H1 (cell line): Measurements from ENCODE around the gene TMEM18. TPM values are rescaled to one million over a fixed set of nuclear protein-coding genes. Genes with fewer than 3 reads are reported as not detected.

Experiments used
- CTCF ChIA-PET: fragments of 300-600 bp; sonication (Branson Sonifier 250); formaldehyde crosslinking; loops from one replicate; lab custom pipeline; 2021; ENCODE audit not compliant: partially characterized antibody; lab: Charles Lee
- POLR2A ChIA-PET: fragments of 300-600 bp; sonication (Branson Sonifier 250); formaldehyde crosslinking; loops from one replicate; lab custom pipeline; 2021; ENCODE audit warnings: inconsistent platforms; ENCODE audit not compliant: partially characterized antibody; lab: Charles Lee
- DNase-seq, 2 experiments: peaks; one replicate each; pipeline versions ENCODE4 v3.0.0 to v3.0.0-alpha.2; 2010 to 2022; ENCODE audit warnings: low spot score in 2 of 2, low read depth in 1 of 2, mixed read lengths in 1 of 2
- FAIRE-seq: peaks from 2 replicates; lab custom pipeline; 2011; peaks lifted over from hg19 to GRCh38; lab: Jason Lieb, UNC
- H2AFZ ChIP-seq: 2 replicates; pipeline ENCODE4 v1.8.1; 2012; ENCODE audit warnings: low read length, inconsistent platforms
- H2AK5ac ChIP-seq: 2 replicates; pipeline ENCODE4 v1.6.1; 2013; ENCODE audit warnings: low read depth, low read length
- H2BK120ac ChIP-seq: replicated peaks from 2 replicates; pipeline ENCODE3; 2013; ENCODE audit warnings: low read depth, low read length, inconsistent platforms
- H2BK12ac ChIP-seq: 2 replicates; pipeline ENCODE4 v1.6.1; 2013; ENCODE audit warnings: low read depth, low read length
- H2BK15ac ChIP-seq: 2 replicates; pipeline ENCODE4 v1.6.1; 2013; ENCODE audit warnings: low read length
- H2BK20ac ChIP-seq: 2 replicates; pipeline ENCODE4 v1.6.1; 2013; ENCODE audit warnings: low read length
- H2BK5ac ChIP-seq: 2 replicates; pipeline ENCODE4 v1.6.1; 2013; ENCODE audit warnings: low read depth, low read length
- H3K14ac ChIP-seq: 2 replicates; pipeline ENCODE4 v1.6.1; 2013; ENCODE audit warnings: inconsistent platforms; ENCODE audit not compliant: insufficient read length
- H3K18ac ChIP-seq: 2 replicates; pipeline ENCODE4 v1.6.1; 2013; ENCODE audit warnings: low read length; ENCODE audit errors: extremely low read depth
- H3K23ac ChIP-seq: 2 replicates; pipeline ENCODE4 v1.6.1; 2013; ENCODE audit warnings: inconsistent platforms; ENCODE audit not compliant: insufficient read length
- H3K23me2 ChIP-seq: 2 replicates; pipeline ENCODE4 v1.6.1; 2013; ENCODE audit warnings: low read depth, low read length
- H3K27ac ChIP-seq: 2 replicates; pipeline ENCODE4 v1.6.1; 2011; ENCODE audit warnings: low read depth, low read length, inconsistent platforms
- H3K27me3 ChIP-seq, 4 experiments: replicated peaks in 1 of 4; 1 replicate in 1 of 4; 2 replicates in 3 of 4; pipeline versions ENCODE4 v1.6.1 to v1.8.1; 2011 to 2013; ENCODE audit warnings: low read length in 3 of 4, mild to moderate bottlenecking in 3 of 4, inconsistent platforms in 2 of 4, mixed read lengths in 2 of 4, moderate library complexity in 1 of 4; ENCODE audit not compliant: control insufficient read depth in 3 of 4, insufficient read depth in 3 of 4; ENCODE audit errors: extremely low read depth in 1 of 4
- H3K36me3 ChIP-seq, 4 experiments: 2 replicates each; pipeline versions ENCODE4 v1.6.1 to v1.8.1; 2011 to 2013; ENCODE audit warnings: mild to moderate bottlenecking in 4 of 4, low read length in 3 of 4, moderate library complexity in 2 of 4, control low read depth in 1 of 4, inconsistent platforms in 1 of 4; ENCODE audit not compliant: insufficient read depth in 4 of 4, control insufficient read depth in 2 of 4
- H3K4ac ChIP-seq: replicated peaks from 2 replicates; pipeline ENCODE3; 2013; ENCODE audit warnings: low read length, low read depth, mixed read lengths, inconsistent platforms; ENCODE audit not compliant: insufficient read length
- H3K4me1 ChIP-seq, 4 experiments: replicated peaks in 1 of 4; 1 replicate in 1 of 4; 2 replicates in 3 of 4; pipeline versions ENCODE4 v1.6.1 to v1.8.1; 2011 to 2013; ENCODE audit warnings: low read length in 3 of 4, inconsistent platforms in 2 of 4, mixed read lengths in 1 of 4; ENCODE audit not compliant: insufficient read depth in 4 of 4, control insufficient read depth in 3 of 4
- H3K4me2 ChIP-seq, 2 experiments: 2 replicates each; pipeline versions ENCODE4 v1.6.1 to v1.8.1; 2011 to 2013; ENCODE audit warnings: low read depth in 2 of 2, low read length in 2 of 2, control low read depth in 1 of 2, inconsistent platforms in 1 of 2, mild to moderate bottlenecking in 1 of 2; ENCODE audit not compliant: insufficient read depth in 1 of 2
- H3K4me3 ChIP-seq, 4 experiments: fragments of 200-600, 300-600 bp in 1 of 4; sonication (generic), shearing (Covaris generic), sonication (Bioruptor Twin) in 1 of 4; 2 replicates each; pipeline versions ENCODE4 v1.5.1 to v1.8.1; 2011 to 2016; ENCODE audit warnings: low read length in 4 of 4, low read depth in 3 of 4, control low read depth in 2 of 4, inconsistent platforms in 2 of 4, mild to moderate bottlenecking in 2 of 4, mixed read lengths in 1 of 4, moderate library complexity in 1 of 4; ENCODE audit not compliant: insufficient read depth in 2 of 4; ENCODE audit errors: extremely low read depth in 1 of 4
- H3K56ac ChIP-seq: replicated peaks from 2 replicates; pipeline ENCODE3; 2013; ENCODE audit warnings: low read depth, mild to moderate bottlenecking, mixed read lengths, low read length, inconsistent platforms; ENCODE audit not compliant: insufficient read length
- H3K79me1 ChIP-seq: 2 replicates; pipeline ENCODE4 v1.6.1; 2013; ENCODE audit warnings: low read depth, low read length, control low read depth
- H3K79me2 ChIP-seq, 2 experiments: 2 replicates each; pipeline versions ENCODE4 v1.6.1 to v1.8.1; 2012 to 2013; ENCODE audit warnings: low read length in 2 of 2, mild to moderate bottlenecking in 2 of 2, inconsistent platforms in 1 of 2; ENCODE audit not compliant: insufficient read depth in 2 of 2, control insufficient read depth in 1 of 2
- H3K9ac ChIP-seq, 4 experiments: replicated peaks in 1 of 4; 1 replicate in 1 of 4; 2 replicates in 3 of 4; pipeline versions ENCODE4 v1.6.1 to v1.8.1; 2011 to 2013; ENCODE audit warnings: low read depth in 3 of 4, low read length in 3 of 4, control low read depth in 2 of 4, mild to moderate bottlenecking in 2 of 4, moderate library complexity in 2 of 4, inconsistent platforms in 1 of 4; ENCODE audit errors: extremely low read depth in 1 of 4
- H3K9me3 ChIP-seq, 2 experiments: 2 replicates each; pipeline versions ENCODE4 v1.6.1 to v1.8.1; 2012 to 2013; ENCODE audit warnings: mild to moderate bottlenecking in 2 of 2, moderate library complexity in 2 of 2, control low read depth in 1 of 2, inconsistent platforms in 1 of 2, low read depth in 1 of 2, low read length in 1 of 2, mixed read lengths in 1 of 2; ENCODE audit not compliant: insufficient read depth in 2 of 2
- H4K20me1 ChIP-seq, 2 experiments: replicated peaks in 1 of 2; 2 replicates each; pipeline versions ENCODE3 to v1.8.1; 2011 to 2013; ENCODE audit warnings: inconsistent platforms in 2 of 2, low read length in 2 of 2, mild to moderate bottlenecking in 1 of 2; ENCODE audit not compliant: insufficient read depth in 2 of 2, control insufficient read depth in 1 of 2
- H4K5ac ChIP-seq: 2 replicates; pipeline ENCODE4 v1.6.1; 2013; ENCODE audit warnings: low read length, low read depth, mixed read lengths, inconsistent platforms; ENCODE audit not compliant: insufficient read length
- H4K8ac ChIP-seq: 2 replicates; pipeline ENCODE4 v1.8.0; 2013; ENCODE audit warnings: mild to moderate bottlenecking, moderate library complexity, low read length, inconsistent platforms; ENCODE audit not compliant: insufficient read depth; ENCODE audit errors: extremely low read depth
- H4K91ac ChIP-seq: replicated peaks from 2 replicates; pipeline ENCODE3; 2013; ENCODE audit warnings: low read length, mixed read lengths, inconsistent platforms; ENCODE audit not compliant: insufficient read length
- BCL11A ChIP-seq, 2 experiments: IDR thresholded peaks; one replicate each; pipeline ENCODE4 v1.6.1; 2011; ENCODE audit warnings: low read depth in 2 of 2, low read length in 2 of 2, mild to moderate bottlenecking in 2 of 2
- BRCA1 ChIP-seq: IDR thresholded peaks from 2 replicates; pipeline ENCODE4 v1.6.1; 2012; ENCODE audit warnings: low read depth, low read length, improper control_type of control experiment
- CHD2 ChIP-seq: IDR thresholded peaks from 2 replicates; pipeline ENCODE4 v1.6.1; 2012; ENCODE audit warnings: low read length, improper control_type of control experiment
- FOSL1 ChIP-seq: IDR thresholded peaks from 2 replicates; pipeline ENCODE4 v1.6.1; 2011; ENCODE audit warnings: mild to moderate bottlenecking, low read depth, low read length, moderate library complexity; ENCODE audit not compliant: insufficient read depth
- JUN ChIP-seq: IDR thresholded peaks from 2 replicates; pipeline ENCODE4 v1.6.1; 2011; ENCODE audit warnings: low read depth, mild to moderate bottlenecking, improper control_type of control experiment, low read length
- POLR2A ChIP-seq, 2 experiments: IDR thresholded peaks; 1 replicate in 1 of 2; 2 replicates in 1 of 2; pipeline ENCODE4 v1.6.1; 2011; ENCODE audit warnings: low read depth in 2 of 2, low read length in 2 of 2, mild to moderate bottlenecking in 2 of 2; ENCODE audit errors: control extremely low read depth in 1 of 2
- RFX5 ChIP-seq: IDR thresholded peaks from 2 replicates; pipeline ENCODE4 v1.6.1; 2011; ENCODE audit warnings: low read depth, low read length, improper control_type of control experiment, borderline replicate concordance
- SP2 ChIP-seq: IDR thresholded peaks from 2 replicates; pipeline ENCODE4 v1.6.1; 2012; ENCODE audit warnings: mild to moderate bottlenecking, low read length, inconsistent platforms
- TEAD4 ChIP-seq: IDR thresholded peaks from 2 replicates; pipeline ENCODE4 v1.6.1; 2012; ENCODE audit warnings: low read depth, low read length, inconsistent platforms, mixed read lengths
- WGBS, 2 experiments: shearing (Covaris generic) in 1 of 2; methylation state at CpG; one replicate each; pipeline versions ENCODE4 v1.1.6 to v1.1.7; 2013 to 2015; ENCODE audit warnings: low lambda C conversion rate in 2 of 2, mixed read lengths in 2 of 2, inconsistent platforms in 1 of 2, low coverage in 1 of 2, missing lambda C conversion rate in 1 of 2; ENCODE audit not compliant: insufficient replicate concordance in 2 of 2, insufficient coverage in 1 of 2, insufficient read length in 1 of 2; ENCODE audit errors: extremely low coverage in 1 of 2, missing lambda C conversion rate in 1 of 2; 5-methylcytosine and 5-hydroxymethylcytosine counted together
- polyA plus RNA-seq, 7 experiments: library from polyadenylated mRNA; depleted of rRNA in 3 of 7; stranded (reverse) in 5 of 7; unstranded in 2 of 7; fragments of >200 nt in 5 of 7; fragments of 200-250 nt in 2 of 7; gene quantifications; 1 replicate in 5 of 7; 2 replicates in 1 of 7; 4 replicates in 1 of 7; pipeline versions ENCODE4 v1.2.1 to v1.2.3, GENCODE V29; 2011 to 2013; ENCODE audit warnings: missing spikeins in 2 of 7, mixed read lengths in 2 of 7
- total RNA-seq: library from RNA; stranded (reverse); fragmentation: NEBNext Ultra II Directional; extraction: Animal tissue kit (Norgen Biotek cat#: 25700); gene quantifications from 2 replicates; pipeline ENCODE4 v1.2.1, GENCODE V29; 2021
- TF ChIP-seq, protein P1 (sequence below): IDR thresholded peaks from 2 replicates; pipeline ENCODE4 v1.6.1; 2012; ENCODE audit warnings: inconsistent platforms
- TF ChIP-seq, protein P2 (sequence below): IDR thresholded peaks from 2 replicates; pipeline ENCODE4 v1.6.1; 2012; ENCODE audit warnings: low read length, inconsistent platforms

TMEM18 gene
- total and polyA plus RNA-seq, 2 of the 8 experiments (the other 6 are each of a cell fraction or from before 2014, with no cell fraction given) = 22.4 to 27.1 TPM

DNA sequence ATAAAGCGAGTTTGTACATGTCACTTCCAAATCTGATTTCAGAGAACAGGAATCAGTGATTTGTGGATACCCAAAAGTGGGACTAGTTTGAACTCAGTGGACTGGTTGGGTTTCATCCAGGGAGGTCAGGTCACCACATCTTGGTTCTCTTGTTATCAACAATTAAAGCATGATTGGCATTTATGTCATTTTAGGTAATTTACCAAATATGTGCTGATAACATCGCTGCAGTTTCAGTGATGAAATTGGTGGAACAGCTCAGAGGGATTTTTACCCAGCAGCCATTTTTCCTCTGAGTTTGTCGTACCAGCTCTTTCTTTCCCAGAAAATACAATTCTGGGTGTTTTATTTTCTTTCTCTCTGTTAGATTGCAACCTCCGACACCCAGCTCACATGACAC lies 33.4 kb downstream of the TMEM18 start:
- Histone ChIP-seq H2BK15ac (no peak overlapping the region), H3K27me3 (no peaks in the 10 kb centered on the region; a peak in 3 of 7 replicates), H3K14ac (no peak overlapping the region), H4K5ac (no peak overlapping the region), H3K36me3 (no peaks in the 10 kb centered on the region), H3K23me2 (no peaks in the 10 kb centered on the region; the same call in 1 of the 2 replicates), H3K4me3 (no peak overlapping the region), H2BK5ac (no peak overlapping the region), H3K9ac (no peak overlapping the region), H3K79me1 (no peaks in the 10 kb centered on the region), H3K9me3 (peaks cover 2 to 5% of the 10 kb centered on the region in 2 experiments; a peak in 3 of 4 replicates), H3K4me1 (no peaks in the 10 kb centered on the region), H3K18ac (no peak overlapping the region), H2BK120ac (no peak overlapping the region), H2BK12ac (no peak overlapping the region), H3K56ac (no peak overlapping the region), H3K4me2 (no peak overlapping the region), H2AFZ (no peak overlapping the region), H4K20me1 (no peaks in the 10 kb centered on the region), H4K8ac (no peak overlapping the region), H2BK20ac (no peak overlapping the region), H3K27ac (no peak overlapping the region), H4K91ac (no peak overlapping the region), H3K4ac (no peak overlapping the region), H3K23ac (no peak overlapping the region), H3K79me2 (no peaks in the 10 kb centered on the region), H2AK5ac (no peak overlapping the region)
- ChIA-PET POLR2A (no interaction called here), CTCF (interaction anchor here (0.6 kb wide), 1 partner anchor 259 kb away, joined by 3 read pairs; no protein-coding TSS in a partner anchor)
- 86% methylated on average over 4 of the region's 4 CpGs; no CpG with 5 or more reads in 1 of the 2 experiments for whole genome bisulfite sequencing, 2 experiments
- no peak for TF ChIP-seq TEAD4
- no peak for TF ChIP-seq FOSL1
- TF ChIP-seq CHD2 = no peak
- TF ChIP-seq BCL11A (IDR thresholded peaks at IDR 0.05; ENCODE audit: low read depth in 2 of 2, low read length in 2 of 2) = no peak
- no peak for TF ChIP-seq RFX5
- TF ChIP-seq, protein P1, sequence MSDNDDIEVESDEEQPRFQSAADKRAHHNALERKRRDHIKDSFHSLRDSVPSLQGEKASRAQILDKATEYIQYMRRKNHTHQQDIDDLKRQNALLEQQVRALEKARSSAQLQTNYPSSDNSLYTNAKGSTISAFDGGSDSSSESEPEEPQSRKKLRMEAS = no peak
- no peak for TF ChIP-seq SP2
- no peak for TF ChIP-seq POLR2A (IDR thresholded peaks at IDR 0.05; ENCODE audit: control extremely low read depth in 1 of 2, low read depth in 2 of 2, low read length in 2 of 2)
- no peak for TF ChIP-seq JUN
- TF ChIP-seq, protein P2, sequence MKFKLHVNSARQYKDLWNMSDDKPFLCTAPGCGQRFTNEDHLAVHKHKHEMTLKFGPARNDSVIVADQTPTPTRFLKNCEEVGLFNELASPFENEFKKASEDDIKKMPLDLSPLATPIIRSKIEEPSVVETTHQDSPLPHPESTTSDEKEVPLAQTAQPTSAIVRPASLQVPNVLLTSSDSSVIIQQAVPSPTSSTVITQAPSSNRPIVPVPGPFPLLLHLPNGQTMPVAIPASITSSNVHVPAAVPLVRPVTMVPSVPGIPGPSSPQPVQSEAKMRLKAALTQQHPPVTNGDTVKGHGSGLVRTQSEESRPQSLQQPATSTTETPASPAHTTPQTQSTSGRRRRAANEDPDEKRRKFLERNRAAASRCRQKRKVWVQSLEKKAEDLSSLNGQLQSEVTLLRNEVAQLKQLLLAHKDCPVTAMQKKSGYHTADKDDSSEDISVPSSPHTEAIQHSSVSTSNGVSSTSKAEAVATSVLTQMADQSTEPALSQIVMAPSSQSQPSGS = no peak
- TF ChIP-seq BRCA1 = no peak
- FAIRE-seq = no peak
- DNase-seq = no peak
